ENCODE results near the gene NMRK2. TPM values are rescaled to one million over a fixed set of nuclear protein-coding genes. Genes with fewer than 3 reads are reported as not detected.

The NMRK2 gene
- total RNA-seq, 2 donors from 2014 or later: 0.27 TPM; not detected in 1

GRCh38 chr19:3907626-3908265 lies 25.1 kb upstream of the NMRK2 start:
- TF ChIP-seq CTCF (IDR thresholded peaks at IDR 0.05): no peak
- Histone ChIP-seq H3K27ac (no peak overlapping the region), H3K4me1 (no peaks in the 10 kb centered on the region), H3K9me3 (no peaks in the 10 kb centered on the region), H3K36me3 (no peaks in the 10 kb centered on the region), H3K27me3 (no peaks in the 10 kb centered on the region), H3K9ac (ENCODE audit: low read depth in 2 of 2, low read length in 2 of 2) (no peak overlapping the region), H3K4me3 (no peak overlapping the region)
- no peak for DNase-seq
- intact Hi-C loops (cut with DNase I): no loop called here

GRCh38 chr19:3908266-3909054 lies 24.4 kb upstream of the NMRK2 start:
- Histone ChIP-seq H3K9ac (ENCODE audit: low read depth in 2 of 2, low read length in 2 of 2) (no peak overlapping the region), H3K36me3 (no peaks in the 10 kb centered on the region), H3K4me3 (no peak overlapping the region), H3K9me3 (no peaks in the 10 kb centered on the region), H3K4me1 (no peaks in the 10 kb centered on the region), H3K27ac (no peak overlapping the region), H3K27me3 (no peaks in the 10 kb centered on the region)
- intact Hi-C loops (cut with DNase I): no loop called here
- TF ChIP-seq CTCF (IDR thresholded peaks at IDR 0.05): no peak
- DNase-seq: no peak

- no peak overlapping the region for H3K9ac ChIP-seq (ENCODE audit: low read depth in 2 of 2, low read length in 2 of 2)
- DNase-seq: no peak
- H3K9me3 ChIP-seq: no peaks in the 10 kb centered on the region
- no peaks in the 10 kb centered on the region for H3K4me1 ChIP-seq
- H3K4me3 ChIP-seq: no peak overlapping the region
- no peaks in the 10 kb centered on the region for H3K27me3 ChIP-seq
- TF ChIP-seq CTCF (IDR thresholded peaks at IDR 0.05): no peak
- H3K27ac ChIP-seq: no peak overlapping the region
- intact Hi-C loops (cut with DNase I): no loop called here
- H3K36me3 ChIP-seq: no peaks in the 10 kb centered on the region
Measured at GRCh38 chr19:3910105-3910504, 22.8 kb upstream of the NMRK2 start.

GRCh38 chr19:3914199-3914598 lies 18.7 kb upstream of the NMRK2 start:
- Histone ChIP-seq H3K9me3 (no peaks in the 10 kb centered on the region), H3K36me3 (no peaks in the 10 kb centered on the region), H3K27ac (no peak overlapping the region), H3K4me3 (no peak overlapping the region), H3K4me1 (no peaks in the 10 kb centered on the region), H3K9ac (ENCODE audit: low read depth in 2 of 2, low read length in 2 of 2) (no peak overlapping the region), H3K27me3 (no peaks in the 10 kb centered on the region)
- TF ChIP-seq CTCF (IDR thresholded peaks at IDR 0.05): no peak
- intact Hi-C loops (cut with DNase I): no loop called here
- no peak for DNase-seq

GRCh38 chr19:3916033-3916432 lies 16.8 kb upstream of the NMRK2 start:
- Histone ChIP-seq H3K36me3 (no peaks in the 10 kb centered on the region), H3K4me3 (no peak overlapping the region), H3K4me1 (no peaks in the 10 kb centered on the region), H3K9ac (ENCODE audit: low read depth in 2 of 2, low read length in 2 of 2) (no peak overlapping the region), H3K27me3 (no peaks in the 10 kb centered on the region), H3K27ac (no peak overlapping the region), H3K9me3 (no peaks in the 10 kb centered on the region)
- no peak for TF ChIP-seq CTCF (IDR thresholded peaks at IDR 0.05)
- no peak for DNase-seq
- intact Hi-C loops (cut with DNase I): no loop called here

Data from colonic mucosa (tissue), 4 donors.